Activated CD4-positive, alpha-beta T cell treated with anti-CD3 and anti-CD28 coated beads, Interleukin-2, amount 10 ng/mL, durations not matched to agents 7 days and 5 days (primary cell): ENCODE results near the gene TMEM132A. TPM values are rescaled to one million over a fixed set of nuclear protein-coding genes. Genes with fewer than 3 reads are reported as not detected.

Experiments
- CTCF ChIA-PET: fragments of 350-600 bp; sonication (Branson Sonifier 250); formaldehyde crosslinking; loops from one replicate; lab custom pipeline; 2021; ENCODE audit warnings: antibody characterized with exemption; lab: Charles Lee
- POLR2A ChIA-PET: fragments of 350-600 bp; sonication (Branson Sonifier 250); formaldehyde crosslinking; loops from one replicate; lab custom pipeline; 2021; ENCODE audit warnings: antibody characterized with exemption; lab: Charles Lee
- DNase-seq: peaks from one replicate; pipeline ENCODE4 v3.0.0-alpha.2; 2020
- H3K27ac Mint-ChIP-seq: one replicate; pipeline ENCODE4 v1.8.0; 2021; ENCODE audit warnings: mild to moderate bottlenecking, moderate library complexity, mixed read lengths
- H3K27me3 Mint-ChIP-seq: one replicate; pipeline ENCODE4 v1.8.0; 2021; ENCODE audit warnings: mixed read lengths
- H3K36me3 Mint-ChIP-seq: one replicate; pipeline ENCODE4 v1.8.0; 2021; ENCODE audit warnings: low read depth, mixed read lengths
- H3K4me1 Mint-ChIP-seq: one replicate; pipeline ENCODE4 v1.8.0; 2021; ENCODE audit warnings: mixed read lengths
- H3K4me3 Mint-ChIP-seq: one replicate; pipeline ENCODE4 v1.8.0; 2021; ENCODE audit warnings: mild to moderate bottlenecking, moderate library complexity, mixed read lengths
- H3K9me3 Mint-ChIP-seq: one replicate; pipeline ENCODE4 v1.8.0; 2021; ENCODE audit warnings: mixed read lengths
- total RNA-seq, 2 experiments: library from RNA; stranded (reverse); gene quantifications; one replicate each; pipeline ENCODE4 v1.2.3, GENCODE V29; 2021

Gene TMEM132A
- total RNA-seq, 2 experiments from 2014 or later = 0.40 to 0.47 TPM

DNA sequence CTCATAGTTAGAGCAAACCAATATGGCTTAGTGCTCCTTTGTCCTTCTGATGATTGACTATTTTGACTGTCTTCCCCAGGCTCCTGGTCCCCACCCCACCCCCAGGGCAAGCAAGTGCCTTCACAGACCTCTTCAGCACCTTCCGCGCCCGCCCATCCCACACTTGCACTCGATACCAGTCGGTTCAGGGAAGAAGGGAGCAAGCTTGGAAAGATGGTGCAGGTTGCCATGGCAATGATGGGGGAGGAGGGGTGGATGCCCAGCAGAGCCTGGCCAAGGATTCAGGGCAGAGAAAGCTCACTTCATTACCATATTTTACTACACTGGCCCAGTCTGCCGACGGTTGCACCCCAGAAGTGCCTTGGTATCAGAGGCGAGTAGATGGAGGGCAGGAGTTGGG, 2.2 kb downstream of the TMEM132A start:
- Mint-ChIP-seq H3K27me3 (peaks cover 38% of the 10 kb centered on the region), H3K27ac (no peak overlapping the region), H3K36me3 (peaks cover 11% of the 10 kb centered on the region), H3K4me1 (peaks cover 8% of the 10 kb centered on the region), H3K4me3 (no peak overlapping the region), H3K9me3 (no peaks in the 10 kb centered on the region)
- CTCF ChIA-PET = interaction anchor here (0.5 to 2.6 kb wide), 4 partner anchors 11 to 362 kb away, joined by 3 to 17 read pairs (median 4); partner anchors contain the start of gene TMEM109
- no peak for DNase-seq
- POLR2A ChIA-PET = no interaction called here

DNA sequence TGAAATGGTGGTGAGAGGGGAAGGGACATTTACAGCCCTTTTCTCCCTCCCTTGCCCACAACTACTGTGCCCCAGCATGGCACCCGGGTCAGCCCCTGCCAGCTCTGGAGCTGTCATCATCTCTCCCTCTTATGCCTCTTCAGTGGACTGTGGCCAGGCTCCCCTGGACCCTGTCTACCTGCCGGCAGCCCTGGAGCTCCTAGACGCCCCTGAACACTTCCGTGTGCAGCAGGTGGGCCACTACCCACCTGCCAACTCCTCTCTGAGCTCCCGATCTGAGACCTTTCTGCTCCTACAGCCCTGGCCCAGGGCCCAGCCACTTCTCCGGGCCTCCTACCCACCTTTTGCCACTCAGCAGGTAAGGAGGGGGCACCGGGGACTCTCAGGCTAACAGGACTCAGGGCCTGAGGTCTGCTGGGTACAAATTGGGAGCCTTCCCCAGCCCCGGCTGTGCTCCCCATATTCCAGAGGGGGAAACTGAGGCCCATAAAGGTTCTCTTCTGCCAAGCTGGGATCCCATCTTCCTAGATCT, 2.9 kb downstream of the TMEM132A start:
- ChIA-PET POLR2A (no interaction called here), CTCF (interaction anchor here (0.5 to 2.6 kb wide), 3 partner anchors 12 to 213 kb away, joined by 3 to 17 read pairs (median 3); partner anchors contain the start of gene TMEM109)
- H3K27ac Mint-ChIP-seq = no peak overlapping the region
- no peak overlapping the region for H3K4me3 Mint-ChIP-seq
- no peaks in the 10 kb centered on the region for H3K9me3 Mint-ChIP-seq
- no peak for DNase-seq
- peaks cover 8% of the 10 kb centered on the region for H3K4me1 Mint-ChIP-seq
- H3K27me3 Mint-ChIP-seq = peaks cover 39% of the 10 kb centered on the region
- peaks cover 7% of the 10 kb centered on the region for H3K36me3 Mint-ChIP-seq

GRCh38 chr11:60927600-60927999, 3.3 kb downstream of the TMEM132A start:
- peaks cover 8% of the 10 kb centered on the region for H3K4me1 Mint-ChIP-seq
- no peak overlapping the region for H3K4me3 Mint-ChIP-seq
- no peak overlapping the region for H3K27ac Mint-ChIP-seq
- no peaks in the 10 kb centered on the region for H3K9me3 Mint-ChIP-seq
- H3K27me3 Mint-ChIP-seq = peaks cover 39% of the 10 kb centered on the region
- no peak for DNase-seq
- peaks cover 4% of the 10 kb centered on the region for H3K36me3 Mint-ChIP-seq
- ChIA-PET POLR2A (no interaction called here), CTCF (interaction anchor here (1.5 to 2.6 kb wide), 2 partner anchors 12 to 13 kb away, joined by 4 to 17 read pairs; partner anchors contain the start of gene TMEM109)

GRCh38 chr11:60928563-60929001, 4.3 kb downstream of the TMEM132A start:
- no peak overlapping the region for H3K4me3 Mint-ChIP-seq
- peaks cover 39% of the 10 kb centered on the region for H3K27me3 Mint-ChIP-seq
- peaks cover 7% of the 10 kb centered on the region for H3K4me1 Mint-ChIP-seq
- H3K9me3 Mint-ChIP-seq = no peaks in the 10 kb centered on the region
- ChIA-PET CTCF (interaction anchor here (1.5 to 2.6 kb wide), 3 partner anchors 9 to 13 kb away, joined by 4 to 17 read pairs (median 6); partner anchors contain the start of gene TMEM109), POLR2A (no interaction called here)
- H3K27ac Mint-ChIP-seq = no peak overlapping the region
- H3K36me3 Mint-ChIP-seq = no peaks in the 10 kb centered on the region
- no peak for DNase-seq

DNA sequence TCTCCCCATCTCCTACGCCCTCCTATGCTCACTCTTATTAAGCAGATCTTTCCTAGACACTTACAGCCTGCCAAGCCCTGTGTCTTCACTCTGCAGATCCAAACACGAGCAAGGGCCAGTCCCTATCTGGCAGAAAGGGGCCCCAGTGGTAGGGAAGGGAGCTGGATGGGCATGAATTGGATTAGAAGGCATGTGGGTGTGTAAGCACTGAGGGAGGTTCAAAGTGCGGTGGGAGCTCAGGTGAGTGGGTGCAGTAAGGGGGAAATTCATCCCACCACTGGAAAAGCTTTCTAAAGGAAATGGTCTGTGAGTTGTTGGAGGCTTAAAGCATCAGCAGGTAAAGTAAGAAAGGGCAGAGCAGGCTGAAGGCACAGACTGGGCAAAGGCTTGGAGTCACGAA, 5.5 kb downstream of the TMEM132A start:
- no peak for DNase-seq
- H3K4me3 Mint-ChIP-seq = no peak overlapping the region
- H3K36me3 Mint-ChIP-seq = no peaks in the 10 kb centered on the region
- no peaks in the 10 kb centered on the region for H3K9me3 Mint-ChIP-seq
- H3K4me1 Mint-ChIP-seq = peaks cover 4% of the 10 kb centered on the region
- no peak overlapping the region for H3K27ac Mint-ChIP-seq
- POLR2A ChIA-PET = no interaction called here
- peaks cover 38% of the 10 kb centered on the region for H3K27me3 Mint-ChIP-seq
- CTCF ChIA-PET = interaction anchor here (0.9 to 1.2 kb wide), 2 partner anchors 10 to 16 kb away, joined by 3 to 5 read pairs; no protein-coding TSS in a partner anchor

DNA sequence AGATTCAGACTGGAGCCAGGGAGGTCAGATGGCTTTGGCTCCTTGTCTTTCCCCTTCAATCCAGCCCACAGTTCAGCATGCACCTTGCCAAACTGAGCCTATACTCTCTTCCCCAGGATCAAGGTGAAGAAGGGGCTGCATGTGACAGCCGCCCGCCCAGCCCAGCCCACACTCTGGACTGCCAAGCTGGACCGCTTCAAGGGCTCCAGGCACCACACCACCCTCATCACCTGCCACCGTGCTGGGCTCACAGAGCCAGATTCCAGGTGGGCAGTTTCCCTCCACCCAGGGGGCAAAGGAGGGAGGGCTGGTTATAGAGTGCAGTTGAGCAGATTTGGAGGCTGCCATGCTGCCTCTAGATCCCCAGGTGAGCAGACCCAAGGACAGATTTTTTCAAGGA, 6.1 kb downstream of the TMEM132A start:
- Mint-ChIP-seq H3K36me3 (no peaks in the 10 kb centered on the region), H3K4me1 (no peaks in the 10 kb centered on the region), H3K4me3 (no peak overlapping the region), H3K9me3 (no peaks in the 10 kb centered on the region), H3K27ac (no peak overlapping the region), H3K27me3 (peaks cover 32% of the 10 kb centered on the region)
- no peak for DNase-seq
- CTCF ChIA-PET = interaction anchor here (0.9 to 1.8 kb wide), 3 partner anchors 10 to 15 kb away, joined by 3 to 5 read pairs (median 5); no protein-coding TSS in a partner anchor
- POLR2A ChIA-PET = no interaction called here

DNA sequence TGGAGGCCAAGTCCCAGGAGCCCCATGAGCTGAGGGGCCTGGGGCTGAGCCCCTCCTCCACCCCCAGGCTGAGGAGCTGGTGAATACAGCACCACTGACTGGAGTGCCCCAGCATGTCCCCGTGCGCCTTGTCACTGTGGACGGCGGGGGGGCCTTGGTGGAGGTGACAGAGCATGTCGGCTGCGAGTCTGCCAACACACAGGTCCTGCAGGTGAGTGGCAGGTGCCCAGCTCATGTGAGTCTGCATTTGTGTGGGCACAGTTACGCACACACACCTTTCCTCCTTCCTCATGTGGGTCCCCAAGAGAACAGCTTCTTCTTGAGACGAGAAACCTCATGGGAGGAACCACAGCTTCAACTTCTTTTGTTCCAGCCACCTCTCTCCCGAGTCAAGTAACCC, 7.7 kb downstream of the TMEM132A start:
- Mint-ChIP-seq H3K27me3 (peaks cover 17% of the 10 kb centered on the region), H3K4me1 (no peaks in the 10 kb centered on the region), H3K4me3 (no peak overlapping the region), H3K9me3 (no peaks in the 10 kb centered on the region), H3K36me3 (no peaks in the 10 kb centered on the region), H3K27ac (no peak overlapping the region)
- no peak for DNase-seq
- ChIA-PET CTCF (interaction anchor here (1.0 to 1.8 kb wide), 4 partner anchors 13 to 37 kb away, joined by 3 to 5 read pairs (median 4); no protein-coding TSS in a partner anchor), POLR2A (no interaction called here)

DNA sequence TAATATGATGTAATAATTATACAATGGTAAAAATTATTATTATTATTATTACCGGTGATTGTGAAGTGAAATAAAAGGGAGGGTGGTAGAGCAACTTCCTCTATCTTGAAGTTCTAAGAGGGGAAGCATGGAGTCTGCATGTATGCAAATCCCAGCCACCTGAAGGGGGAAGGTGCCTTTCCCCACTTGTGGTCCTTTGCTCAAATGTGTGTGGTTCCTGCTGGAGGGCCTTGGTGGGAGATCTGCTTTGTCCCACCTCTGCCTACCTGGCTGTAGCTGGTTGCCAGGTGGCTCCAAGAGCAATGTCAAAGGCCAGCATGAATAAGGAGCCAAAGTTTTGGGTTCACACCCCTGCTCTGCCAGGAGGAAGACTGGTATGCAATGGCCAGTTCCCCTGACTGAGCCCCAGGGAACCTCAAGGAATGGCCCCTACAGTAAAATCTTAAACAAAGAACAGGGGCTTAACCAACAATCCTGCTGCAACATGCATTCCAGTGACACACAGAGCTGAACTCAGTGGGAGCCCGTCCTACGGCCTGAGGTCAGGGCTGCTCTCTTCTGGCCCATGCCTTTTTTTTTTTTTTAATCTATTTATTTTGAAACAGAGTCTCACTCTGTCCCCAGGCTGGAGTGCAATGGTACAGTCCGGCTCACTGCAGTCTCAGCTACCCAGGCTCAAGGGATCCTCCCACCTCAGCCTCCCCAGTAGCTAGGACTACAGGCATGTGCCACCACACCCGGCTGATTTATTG, 8.5 kb downstream of the TMEM132A start:
- Mint-ChIP-seq H3K4me3 (no peak overlapping the region), H3K4me1 (no peaks in the 10 kb centered on the region), H3K27me3 (peaks cover 12% of the 10 kb centered on the region), H3K27ac (no peak overlapping the region), H3K9me3 (no peaks in the 10 kb centered on the region), H3K36me3 (no peaks in the 10 kb centered on the region)
- ChIA-PET CTCF (interaction anchor here (1.0 kb wide), 1 partner anchor 17 kb away, joined by 3 read pairs; no protein-coding TSS in a partner anchor), POLR2A (no interaction called here)
- DNase-seq = no peak

- POLR2A ChIA-PET = no interaction called here
Observed at GRCh38 chr11:60933416-60934123, 9.3 kb downstream of the TMEM132A start.

DNA sequence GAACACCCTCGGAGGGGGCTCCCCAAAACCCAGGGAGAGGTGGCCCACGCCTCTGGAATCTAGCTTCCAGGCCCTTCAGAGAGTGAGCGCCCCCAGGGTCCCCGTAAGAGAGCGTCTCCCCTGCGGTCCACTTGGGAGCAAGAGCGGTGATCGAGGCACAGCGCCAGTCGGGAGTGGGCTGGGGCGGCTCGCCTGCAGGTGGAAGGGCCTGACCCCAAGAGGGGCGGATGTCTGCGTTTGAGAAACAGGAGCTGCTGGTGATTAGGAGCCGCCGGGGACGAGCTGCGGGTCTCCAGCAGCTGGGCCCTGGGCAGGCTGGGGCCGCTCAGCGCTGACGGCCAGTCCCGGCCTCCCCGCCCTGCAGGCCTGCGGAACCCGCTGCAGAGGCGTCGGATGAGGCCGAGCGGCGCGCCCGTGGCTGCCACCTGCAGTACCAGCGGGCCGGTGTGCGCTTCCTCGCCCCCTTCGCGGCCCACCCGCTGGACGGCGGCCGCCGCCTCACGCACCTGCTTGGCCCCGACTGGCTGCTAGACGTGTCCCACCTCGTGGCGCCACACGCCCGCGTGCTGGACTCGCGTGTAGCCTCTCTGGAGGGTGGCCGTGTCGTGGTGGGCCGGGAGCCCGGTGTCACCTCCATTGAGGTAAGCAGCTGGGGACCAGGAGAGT, 10.0 kb downstream of the TMEM132A start:
- ChIA-PET CTCF (interaction anchor here (1.0 to 2.0 kb wide), 4 partner anchors 13 to 202 kb away, joined by 3 to 4 read pairs (median 4); partner anchors contain the start of gene TMEM109), POLR2A (no interaction called here)
- H3K36me3 Mint-ChIP-seq = no peaks in the 10 kb centered on the region
- no peak overlapping the region for H3K4me3 Mint-ChIP-seq
- peaks cover 12% of the 10 kb centered on the region for H3K27me3 Mint-ChIP-seq
- no peaks in the 10 kb centered on the region for H3K9me3 Mint-ChIP-seq
- H3K4me1 Mint-ChIP-seq = no peaks in the 10 kb centered on the region
- DNase-seq = no peak
- H3K27ac Mint-ChIP-seq = no peak overlapping the region

More at GRCh38 chr11:60933416-60934123, 9.3 kb downstream of the TMEM132A start:
- Mint-ChIP-seq H3K36me3 (no peaks in the 10 kb centered on the region), H3K9me3 (no peaks in the 10 kb centered on the region), H3K4me1 (no peaks in the 10 kb centered on the region), H3K27ac (no peak overlapping the region), H3K27me3 (peaks cover 12% of the 10 kb centered on the region), H3K4me3 (no peak overlapping the region)
- DNase-seq = no peak
- CTCF ChIA-PET = interaction anchor here (1.0 kb wide), 1 partner anchor 18 kb away, joined by 3 read pairs; no protein-coding TSS in a partner anchor

DNA sequence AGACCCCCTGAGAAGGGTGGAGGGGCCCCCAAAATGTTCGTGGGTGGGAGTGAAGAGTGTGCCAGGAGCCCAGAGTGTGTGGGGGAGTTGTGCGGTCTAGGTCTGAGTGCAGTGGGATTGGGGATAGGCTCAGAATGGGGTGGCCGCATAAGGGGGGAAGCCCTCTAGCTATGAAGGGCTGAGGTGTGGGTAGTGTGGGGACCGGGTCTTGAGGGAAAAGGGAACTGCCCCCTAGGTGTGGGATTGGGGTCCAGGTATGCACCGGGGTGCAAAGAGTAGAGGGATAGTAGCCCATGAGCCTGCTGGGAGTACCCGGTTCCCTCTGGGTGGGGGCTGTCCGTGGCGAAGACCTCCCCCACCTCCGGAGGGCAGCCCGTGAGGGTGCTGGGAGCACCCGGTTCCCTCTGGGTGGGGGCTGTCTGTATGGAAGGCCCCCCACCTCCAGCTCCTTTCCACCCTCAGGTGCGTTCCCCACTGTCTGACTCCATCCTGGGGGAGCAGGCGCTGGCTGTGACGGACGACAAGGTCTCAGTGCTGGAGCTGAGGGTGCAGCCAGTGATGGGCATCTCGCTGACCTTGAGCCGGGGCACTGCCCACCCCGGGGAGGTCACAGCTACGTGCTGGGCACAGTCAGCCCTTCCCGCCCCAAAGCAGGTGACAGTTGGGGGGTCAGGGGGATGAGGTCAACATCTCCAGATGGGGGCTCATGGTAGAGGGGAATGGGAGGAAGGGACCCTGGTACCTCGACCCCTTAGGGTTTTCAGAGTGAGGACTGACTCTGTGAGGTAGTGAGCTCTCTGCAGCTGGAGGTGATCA, 10.7 kb downstream of the TMEM132A start:
- H3K36me3 Mint-ChIP-seq = no peaks in the 10 kb centered on the region
- H3K27me3 Mint-ChIP-seq = peaks cover 8% of the 10 kb centered on the region
- no peak overlapping the region for H3K4me3 Mint-ChIP-seq
- no peaks in the 10 kb centered on the region for H3K9me3 Mint-ChIP-seq
- no peak overlapping the region for H3K27ac Mint-ChIP-seq
- ChIA-PET POLR2A (no interaction called here), CTCF (interaction anchor here (1.0 to 2.0 kb wide), 3 partner anchors 14 to 201 kb away, joined by 4 read pairs; partner anchors contain the start of gene TMEM109)
- H3K4me1 Mint-ChIP-seq = peaks cover 3% of the 10 kb centered on the region
- DNase-seq = no peak
